LNCaP clone FGC (cell line): ENCODE data around the gene HSP90AB1.

Experiments used
- DNase-seq: peaks from one replicate; pipeline ENCODE4 v3.0.0-alpha.2; 2011; ENCODE audit warnings: low read depth
- H3K4me3 ChIP-seq: 2 replicates; pipeline ENCODE4 v1.5.1; 2011; ENCODE audit warnings: mild to moderate bottlenecking, low read depth, low read length, control low read depth
- CTCF ChIP-seq: IDR thresholded peaks from 2 replicates; pipeline ENCODE4 v1.5.1; 2012; ENCODE audit warnings: mild to moderate bottlenecking; ENCODE audit not compliant: control insufficient read depth, insufficient read depth; ENCODE audit errors: extremely low read depth

The HSP90AB1 gene

GRCh38 chr6:44222486-44223318, 24.2 kb upstream of the HSP90AB1 start:
- TF ChIP-seq CTCF, result no peak
- peak overlapping the region; percentile 65 for H3K4me3 ChIP-seq
- no peak for DNase-seq

GRCh38 chr6:44223319-44224028, 23.4 kb upstream of the HSP90AB1 start, which contains the start of gene SLC29A1:
Gene SLC29A1, plus strand, starts transcription at chr6:44223595. Its CDS starts 3,719 bp downstream, at chr6:44227314.
- DNase-seq, result no peak
- H3K4me3 ChIP-seq, result peak within 1 kb of the TSS; percentile 65
- peak; percentile 39 for TF ChIP-seq CTCF

GRCh38 chr6:44224029-44224964, 22.6 kb upstream of the HSP90AB1 start:
- DNase-seq, result no peak
- no peak for TF ChIP-seq CTCF
- H3K4me3 ChIP-seq, result peak overlapping the region; percentile 65

GRCh38 chr6:44224965-44225305, 22.0 kb upstream of the HSP90AB1 start:
- no peak overlapping the region for H3K4me3 ChIP-seq
- no peak for TF ChIP-seq CTCF
- DNase-seq, result no peak

- no peak overlapping the region for H3K4me3 ChIP-seq
- no peak for DNase-seq
- no peak for TF ChIP-seq CTCF
Measured at GRCh38 chr6:44225579-44226325, 21.1 kb upstream of the HSP90AB1 start.
